ENCODE results near the gene NKD1. TPM values are rescaled to one million over a fixed set of nuclear protein-coding genes. Genes with fewer than 3 reads are reported as not detected.
A peak's percentile ranks its signal among the peaks of the same experiment; 100 is the strongest.

The NKD1 gene
- total RNA-seq, 2 donors from 2014 or later, result 1.1 to 3.0 TPM

- Histone ChIP-seq H3K4me3 (no peak overlapping the region), H3K27me3 (no peaks in the 10 kb centered on the region), H3K4me1 (peaks cover 0 to 11% of the 10 kb centered on the region in 2 donors), H3K36me3 (no peaks in the 10 kb centered on the region), H3K27ac (no peak overlapping the region), H3K9me3 (no peaks in the 10 kb centered on the region)
- TF ChIP-seq, protein P1, sequence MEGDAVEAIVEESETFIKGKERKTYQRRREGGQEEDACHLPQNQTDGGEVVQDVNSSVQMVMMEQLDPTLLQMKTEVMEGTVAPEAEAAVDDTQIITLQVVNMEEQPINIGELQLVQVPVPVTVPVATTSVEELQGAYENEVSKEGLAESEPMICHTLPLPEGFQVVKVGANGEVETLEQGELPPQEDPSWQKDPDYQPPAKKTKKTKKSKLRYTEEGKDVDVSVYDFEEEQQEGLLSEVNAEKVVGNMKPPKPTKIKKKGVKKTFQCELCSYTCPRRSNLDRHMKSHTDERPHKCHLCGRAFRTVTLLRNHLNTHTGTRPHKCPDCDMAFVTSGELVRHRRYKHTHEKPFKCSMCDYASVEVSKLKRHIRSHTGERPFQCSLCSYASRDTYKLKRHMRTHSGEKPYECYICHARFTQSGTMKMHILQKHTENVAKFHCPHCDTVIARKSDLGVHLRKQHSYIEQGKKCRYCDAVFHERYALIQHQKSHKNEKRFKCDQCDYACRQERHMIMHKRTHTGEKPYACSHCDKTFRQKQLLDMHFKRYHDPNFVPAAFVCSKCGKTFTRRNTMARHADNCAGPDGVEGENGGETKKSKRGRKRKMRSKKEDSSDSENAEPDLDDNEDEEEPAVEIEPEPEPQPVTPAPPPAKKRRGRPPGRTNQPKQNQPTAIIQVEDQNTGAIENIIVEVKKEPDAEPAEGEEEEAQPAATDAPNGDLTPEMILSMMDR (IDR thresholded peaks at IDR 0.05), result no peak
- DNase-seq (ENCODE audit: low spot score), result no peak
These were observed 77.2 kb downstream of the NKD1 start for GRCh38 chr16:50625374-50625773.

DNA sequence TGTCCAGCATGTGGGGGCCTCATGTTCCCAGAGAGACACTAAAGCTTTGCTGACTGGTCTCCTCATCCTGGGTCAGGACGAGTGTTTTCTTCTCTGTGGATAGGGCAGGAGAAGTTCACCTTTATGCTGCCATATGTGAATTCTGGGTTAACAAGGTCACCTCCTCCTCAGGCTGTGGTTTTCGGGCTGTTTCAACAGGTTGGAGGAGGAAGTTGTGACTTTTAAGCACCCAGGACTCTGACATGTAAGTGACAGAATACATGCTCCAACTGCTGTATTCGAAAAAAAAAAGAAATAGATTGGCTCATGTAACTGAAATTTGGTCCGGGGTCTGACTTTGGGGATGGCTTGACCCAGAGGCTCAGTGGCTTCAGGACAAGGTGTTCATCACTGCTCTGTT is 78.7 kb downstream of the NKD1 start:
- Histone ChIP-seq H3K27me3 (no peaks in the 10 kb centered on the region), H3K27ac (no peak overlapping the region)

GRCh38 chr16:50627419-50627818 is 79.2 kb downstream of the NKD1 start:
- Histone ChIP-seq H3K27ac (no peak overlapping the region), H3K9me3 (no peaks in the 10 kb centered on the region), H3K4me1 (peaks cover 0 to 11% of the 10 kb centered on the region in 2 donors), H3K4me3 (no peak overlapping the region), H3K27me3 (no peaks in the 10 kb centered on the region), H3K36me3 (no peaks in the 10 kb centered on the region)
- TF ChIP-seq, protein P1 (IDR thresholded peaks at IDR 0.05), result peak in 1 of 2 donors; percentile 61
- DNase-seq (ENCODE audit: low spot score), result peak; percentile 64

More for the DNA sequence above, 78.7 kb downstream of the NKD1 start:
- DNase-seq (ENCODE audit: low spot score), result no peak
- TF ChIP-seq, protein P1 (IDR thresholded peaks at IDR 0.05), result no peak
- Histone ChIP-seq H3K4me3 (no peak overlapping the region), H3K4me1 (peaks cover 0 to 11% of the 10 kb centered on the region in 2 donors), H3K9me3 (no peaks in the 10 kb centered on the region), H3K36me3 (no peaks in the 10 kb centered on the region)

GRCh38 chr16:50628156-50628802 is 80.1 kb downstream of the NKD1 start:
- H3K4me3 ChIP-seq, result no peak overlapping the region
- H3K27me3 ChIP-seq, result no peaks in the 10 kb centered on the region
- no peaks in the 10 kb centered on the region for H3K9me3 ChIP-seq
- TF ChIP-seq, protein P1 (IDR thresholded peaks at IDR 0.05), result no peak
- no peak overlapping the region for H3K27ac ChIP-seq
- no peaks in the 10 kb centered on the region for H3K36me3 ChIP-seq
- DNase-seq (ENCODE audit: low spot score), result no peak
- H3K4me1 ChIP-seq, result peaks cover 0 to 11% of the 10 kb centered on the region in 2 donors

DNA sequence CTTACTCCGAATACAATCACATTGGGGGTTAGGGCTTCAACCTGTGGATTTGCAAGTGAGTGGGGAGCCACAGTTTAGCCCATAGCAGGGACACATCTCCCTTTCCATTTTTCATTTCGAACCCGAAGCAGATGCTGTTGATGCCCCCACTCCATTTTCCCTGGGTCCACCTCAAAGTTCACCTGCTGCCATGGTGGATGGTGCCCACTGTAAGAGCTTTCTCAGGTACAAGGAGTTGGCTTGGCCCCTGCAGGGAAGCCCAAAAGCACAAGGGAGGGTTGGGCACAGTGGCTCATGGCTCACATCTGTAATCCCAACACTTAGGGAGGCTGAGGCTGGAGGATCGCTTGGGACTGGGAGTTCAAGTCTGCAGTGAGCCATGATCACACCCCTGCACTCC is 81.1 kb downstream of the NKD1 start:
- H3K4me3 ChIP-seq, result no peak overlapping the region
- TF ChIP-seq, protein P1 (IDR thresholded peaks at IDR 0.05), result no peak
- H3K4me1 ChIP-seq, result peaks cover 0 to 11% of the 10 kb centered on the region in 2 donors
- no peak overlapping the region for H3K27ac ChIP-seq
- H3K36me3 ChIP-seq, result no peaks in the 10 kb centered on the region
- H3K9me3 ChIP-seq, result no peaks in the 10 kb centered on the region
- H3K27me3 ChIP-seq, result no peaks in the 10 kb centered on the region
- no peak for DNase-seq (ENCODE audit: low spot score)

All from right atrium auricular region (tissue), 2 donors.